Thymus (tissue), 11 donors: ENCODE results near the gene LRRC51. TPM values are rescaled to one million over a fixed set of nuclear protein-coding genes. Genes with fewer than 3 reads are reported as not detected.

Experiments used
- DNase-seq, 9 donors: peaks; one replicate each; pipeline ENCODE4 v3.0.0-alpha.2; 2013; ENCODE audit warnings: low spot score in 9 of 9, low read depth in 6 of 9, missing footprints in 1 of 9
- H3K27ac ChIP-seq, 2 donors: one replicate each; pipeline ENCODE4 v1.5.1; 2013; ENCODE audit warnings: control low read depth in 1 of 2, low read depth in 1 of 2, low read length in 1 of 2, mild to moderate bottlenecking in 1 of 2, moderate library complexity in 1 of 2
- H3K27me3 ChIP-seq, 2 donors: one replicate each; pipeline ENCODE4 v1.5.1; 2013; ENCODE audit warnings: low read length in 1 of 2; ENCODE audit not compliant: control insufficient read depth in 2 of 2, insufficient read depth in 1 of 2
- H3K36me3 ChIP-seq, 2 donors: one replicate each; pipeline ENCODE4 v1.5.1; 2013; ENCODE audit warnings: low read length in 1 of 2, mild to moderate bottlenecking in 1 of 2, moderate library complexity in 1 of 2; ENCODE audit not compliant: control insufficient read depth in 2 of 2, insufficient read depth in 2 of 2
- H3K4me1 ChIP-seq, 2 donors: one replicate each; pipeline ENCODE4 v1.5.1; 2013; ENCODE audit warnings: low read length in 2 of 2; ENCODE audit not compliant: control insufficient read depth in 2 of 2, insufficient read depth in 2 of 2
- H3K4me3 ChIP-seq, 2 donors: one replicate each; pipeline ENCODE4 v1.5.1; 2013; ENCODE audit warnings: low read length in 2 of 2, control low read depth in 1 of 2, mild to moderate bottlenecking in 1 of 2
- H3K9me3 ChIP-seq, 2 donors: one replicate each; pipeline ENCODE4 v1.5.1; 2013; ENCODE audit warnings: low read length in 1 of 2, mild to moderate bottlenecking in 1 of 2; ENCODE audit not compliant: control insufficient read depth in 2 of 2, insufficient read depth in 1 of 2
- WGBS: extraction: QIAGEN DNeasy Blood & Tissue Kit; methylation state at CpG from one replicate; pipeline ENCODE4 v1.1.7; 2013; 5-methylcytosine and 5-hydroxymethylcytosine counted together
- polyA plus RNA-seq: library from polyadenylated mRNA; stranded (reverse); fragments of 200-250 nt; gene quantifications from one replicate; pipeline ENCODE4 v1.2.3, GENCODE V29; 2013
- total RNA-seq: library from RNA; stranded (reverse); fragments of 120-200 nt; gene quantifications from one replicate; pipeline ENCODE4 v1.2.4, GENCODE V29; 2013
- donor health status: healthy.

Gene LRRC51
- total and polyA plus RNA-seq, 2 donors, result 5.3 TPM

GRCh38 chr11:72079819-72080325 lies 778 bp upstream of the LRRC51 start:
- WGBS, result 4% methylated on average over 16 of the region's 16 CpGs
- Histone ChIP-seq H3K36me3 (peaks cover 0 to 9% of the 10 kb centered on the region in 2 donors), H3K27ac (peak overlapping the region; percentile 57 to 87), H3K9me3 (no peaks in the 10 kb centered on the region), H3K27me3 (no peaks in the 10 kb centered on the region), H3K4me1 (peaks cover 10 to 27% of the 10 kb centered on the region in 2 donors), H3K4me3 (peak overlapping the region; percentile 67 to 70)
- DNase-seq, result peak in 1 of 9 donors; percentile 45

GRCh38 chr11:72081184-72081644 lies 564 bp downstream of the LRRC51 start:
- Histone ChIP-seq H3K4me3 (peak overlapping the region; percentile 54 to 67), H3K27ac (peak overlapping the region; percentile 80 to 83), H3K9me3 (no peaks in the 10 kb centered on the region), H3K27me3 (no peaks in the 10 kb centered on the region), H3K4me1 (peaks cover 10 to 23% of the 10 kb centered on the region in 2 donors), H3K36me3 (peaks cover 0 to 7% of the 10 kb centered on the region in 2 donors)
- no peak for DNase-seq
- WGBS, result 82% methylated on average over 21 of the region's 21 CpGs

DNA sequence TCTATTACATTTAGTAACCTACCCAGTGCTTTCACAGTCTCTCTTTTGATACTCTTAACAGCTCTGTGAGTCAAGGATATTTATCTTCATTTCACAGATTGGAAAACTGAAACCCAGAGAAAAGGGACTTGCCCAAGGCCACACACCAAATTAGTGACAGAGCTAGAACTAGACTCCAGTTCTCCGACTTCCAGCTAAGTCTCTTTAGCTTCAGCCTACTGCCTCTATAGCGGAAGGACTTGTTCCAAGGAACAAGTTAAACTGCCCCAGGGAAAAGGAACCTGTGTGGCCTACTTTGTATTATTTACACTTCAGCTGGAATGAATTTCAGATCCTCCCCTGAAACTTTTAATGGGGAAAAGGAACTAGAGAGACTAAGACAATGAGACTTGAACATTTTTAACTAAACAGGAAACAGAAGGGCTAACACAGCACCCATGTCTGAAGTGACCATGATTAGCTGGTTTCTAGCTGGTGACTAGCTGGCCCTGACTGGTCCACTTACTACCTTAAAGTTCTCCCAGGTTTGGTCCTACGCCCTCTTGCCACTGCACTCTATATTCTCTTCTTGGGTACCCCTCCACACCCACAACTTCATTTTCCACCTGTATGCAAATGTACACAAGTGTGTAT lies 1.3 kb downstream of the LRRC51 start:
- no peaks in the 10 kb centered on the region for H3K9me3 ChIP-seq
- peak overlapping the region in 1 of 2 donors; percentile 30 for H3K27ac ChIP-seq
- peaks cover 0 to 6% of the 10 kb centered on the region in 2 donors for H3K36me3 ChIP-seq
- 96% methylated on average over 3 of the region's 3 CpGs for WGBS
- H3K4me3 ChIP-seq, result no peak overlapping the region
- no peaks in the 10 kb centered on the region for H3K27me3 ChIP-seq
- DNase-seq, result no peak
- H3K4me1 ChIP-seq, result peaks cover 10 to 23% of the 10 kb centered on the region in 2 donors

- 96% methylated on average over 2 of the region's 2 CpGs for WGBS
- Histone ChIP-seq H3K9me3 (no peaks in the 10 kb centered on the region), H3K27me3 (no peaks in the 10 kb centered on the region), H3K27ac (peak overlapping the region in 1 of 2 donors; percentile 2), H3K4me3 (no peak overlapping the region), H3K36me3 (peaks cover 0 to 9% of the 10 kb centered on the region in 2 donors), H3K4me1 (peaks cover 10 to 23% of the 10 kb centered on the region in 2 donors)
- DNase-seq, result no peak
Observed at GRCh38 chr11:72083414-72083813, 2.8 kb downstream of the LRRC51 start.

GRCh38 chr11:72084076-72084475 lies 3.4 kb downstream of the LRRC51 start:
- Histone ChIP-seq H3K4me3 (no peak overlapping the region), H3K27me3 (no peaks in the 10 kb centered on the region), H3K36me3 (peaks cover 0 to 13% of the 10 kb centered on the region in 2 donors), H3K27ac (no peak overlapping the region), H3K9me3 (no peaks in the 10 kb centered on the region), H3K4me1 (peaks cover 9 to 17% of the 10 kb centered on the region in 2 donors)
- WGBS, result 94% methylated on average over 4 of the region's 4 CpGs
- no peak for DNase-seq

DNA sequence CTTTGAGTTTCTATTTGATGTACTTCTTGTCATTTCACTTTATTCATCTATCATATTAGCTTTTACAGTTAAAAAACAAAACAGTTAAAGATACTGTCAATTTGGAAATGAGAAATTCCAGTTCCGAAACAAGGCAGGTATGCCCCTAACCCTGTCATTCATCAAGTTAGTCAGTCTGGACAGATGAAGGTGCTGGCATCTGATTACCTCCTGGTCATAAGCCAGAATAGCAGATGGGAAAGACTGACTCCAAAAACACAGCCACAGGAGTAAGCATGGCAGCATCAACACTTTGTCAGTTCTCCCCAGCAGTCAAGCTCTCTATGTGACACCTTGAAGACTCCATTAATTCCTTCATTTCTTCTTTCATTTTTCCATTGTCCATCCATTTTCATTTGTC lies 4.3 kb downstream of the LRRC51 start:
- Histone ChIP-seq H3K27ac (no peak overlapping the region), H3K27me3 (no peaks in the 10 kb centered on the region), H3K4me3 (no peak overlapping the region), H3K4me1 (peaks cover 3 to 8% of the 10 kb centered on the region in 2 donors), H3K9me3 (no peaks in the 10 kb centered on the region), H3K36me3 (peaks cover 0 to 19% of the 10 kb centered on the region in 2 donors)
- DNase-seq, result no peak
- WGBS, result 98% methylated on average over 1 of the region's 1 CpG

DNA sequence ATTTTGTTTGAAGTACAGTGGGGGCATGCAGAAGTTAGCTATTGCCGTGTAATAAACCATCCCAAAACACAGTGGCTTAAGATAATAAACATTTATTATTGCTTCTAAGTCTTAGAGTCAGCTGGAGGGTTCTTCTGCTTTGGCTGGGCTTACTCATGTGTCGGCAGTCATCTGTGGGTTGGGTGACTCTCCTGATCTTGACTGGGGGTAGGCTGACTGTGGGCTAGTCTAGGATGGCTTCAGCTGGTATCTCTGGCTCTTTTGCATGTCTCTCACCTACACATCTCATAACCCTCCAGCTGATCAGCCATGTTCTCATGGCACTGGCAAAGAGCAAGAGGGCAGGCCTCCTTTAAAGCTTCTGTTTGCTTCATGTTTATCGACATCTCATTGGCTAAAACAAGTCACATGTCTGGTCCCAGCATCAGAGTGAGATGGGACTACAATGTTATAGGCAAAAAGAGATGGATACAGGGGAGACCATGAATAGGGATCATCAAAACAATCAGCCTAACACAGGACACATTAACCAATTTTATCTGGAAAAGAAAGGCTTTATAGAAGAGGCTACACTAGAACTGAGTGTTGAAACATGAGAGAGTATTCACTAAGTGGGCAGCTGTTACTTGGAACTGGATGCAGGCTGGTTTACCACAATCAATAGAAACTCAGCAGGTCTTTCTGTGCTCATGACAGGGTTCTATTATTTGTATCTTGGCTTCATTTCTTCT lies 5.1 kb downstream of the LRRC51 start:
- H3K27me3 ChIP-seq, result no peaks in the 10 kb centered on the region
- H3K27ac ChIP-seq, result no peak overlapping the region
- no peaks in the 10 kb centered on the region for H3K9me3 ChIP-seq
- no peak overlapping the region for H3K4me3 ChIP-seq
- H3K4me1 ChIP-seq, result peaks cover 3 to 9% of the 10 kb centered on the region in 2 donors
- DNase-seq, result no peak
- H3K36me3 ChIP-seq, result peaks cover 0 to 23% of the 10 kb centered on the region in 2 donors
- WGBS, result 98% methylated on average over 3 of the region's 3 CpGs

- DNase-seq, result no peak
- H3K36me3 ChIP-seq, result peaks cover 0 to 27% of the 10 kb centered on the region in 2 donors
- no peak overlapping the region for H3K27ac ChIP-seq
- peaks cover 0 to 10% of the 10 kb centered on the region in 2 donors for H3K4me1 ChIP-seq
- H3K4me3 ChIP-seq, result no peak overlapping the region
- no peaks in the 10 kb centered on the region for H3K9me3 ChIP-seq
- no peaks in the 10 kb centered on the region for H3K27me3 ChIP-seq
- WGBS, result 96% methylated on average over 4 of the region's 4 CpGs
Observed at GRCh38 chr11:72088076-72088808, 7.6 kb downstream of the LRRC51 start.
